ENCODE results near the gene SLC25A6. TPM values are rescaled to one million over a fixed set of nuclear protein-coding genes. Genes with fewer than 3 reads are reported as not detected.

SLC25A6 gene
- total RNA-seq, 1 donor from 2014 or later: 348 TPM

DNA sequence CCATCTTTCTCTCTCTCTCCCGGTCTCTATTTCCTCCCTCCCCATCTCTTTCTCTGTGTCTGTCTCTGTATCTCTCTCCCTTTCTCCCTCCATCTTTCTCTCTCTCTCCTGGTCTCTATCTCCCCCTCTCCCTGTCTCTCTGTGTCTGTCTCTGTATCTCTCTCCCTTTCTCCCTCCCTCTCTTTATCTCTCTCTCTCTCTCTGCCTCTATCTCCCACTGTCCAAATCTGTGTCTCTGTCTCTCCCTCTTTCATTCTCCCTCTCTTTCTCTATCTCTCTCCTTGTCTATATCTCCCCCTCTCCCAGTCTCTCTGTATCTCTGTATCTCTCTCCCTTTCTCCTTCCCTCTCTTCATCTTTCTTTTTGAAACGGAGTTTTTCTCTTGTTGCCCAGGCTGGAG is 31.7 kb downstream of the SLC25A6 start:
- H3K4me3 ChIP-seq (ENCODE audit: low read depth, low read length): no peak overlapping the region
- DNase-seq (ENCODE audit: low read depth): no peak
- TF ChIP-seq, protein P1, sequence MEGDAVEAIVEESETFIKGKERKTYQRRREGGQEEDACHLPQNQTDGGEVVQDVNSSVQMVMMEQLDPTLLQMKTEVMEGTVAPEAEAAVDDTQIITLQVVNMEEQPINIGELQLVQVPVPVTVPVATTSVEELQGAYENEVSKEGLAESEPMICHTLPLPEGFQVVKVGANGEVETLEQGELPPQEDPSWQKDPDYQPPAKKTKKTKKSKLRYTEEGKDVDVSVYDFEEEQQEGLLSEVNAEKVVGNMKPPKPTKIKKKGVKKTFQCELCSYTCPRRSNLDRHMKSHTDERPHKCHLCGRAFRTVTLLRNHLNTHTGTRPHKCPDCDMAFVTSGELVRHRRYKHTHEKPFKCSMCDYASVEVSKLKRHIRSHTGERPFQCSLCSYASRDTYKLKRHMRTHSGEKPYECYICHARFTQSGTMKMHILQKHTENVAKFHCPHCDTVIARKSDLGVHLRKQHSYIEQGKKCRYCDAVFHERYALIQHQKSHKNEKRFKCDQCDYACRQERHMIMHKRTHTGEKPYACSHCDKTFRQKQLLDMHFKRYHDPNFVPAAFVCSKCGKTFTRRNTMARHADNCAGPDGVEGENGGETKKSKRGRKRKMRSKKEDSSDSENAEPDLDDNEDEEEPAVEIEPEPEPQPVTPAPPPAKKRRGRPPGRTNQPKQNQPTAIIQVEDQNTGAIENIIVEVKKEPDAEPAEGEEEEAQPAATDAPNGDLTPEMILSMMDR (conservative IDR thresholded peaks at IDR 0.05; ENCODE audit: low read depth, low read length): no peak

DNA sequence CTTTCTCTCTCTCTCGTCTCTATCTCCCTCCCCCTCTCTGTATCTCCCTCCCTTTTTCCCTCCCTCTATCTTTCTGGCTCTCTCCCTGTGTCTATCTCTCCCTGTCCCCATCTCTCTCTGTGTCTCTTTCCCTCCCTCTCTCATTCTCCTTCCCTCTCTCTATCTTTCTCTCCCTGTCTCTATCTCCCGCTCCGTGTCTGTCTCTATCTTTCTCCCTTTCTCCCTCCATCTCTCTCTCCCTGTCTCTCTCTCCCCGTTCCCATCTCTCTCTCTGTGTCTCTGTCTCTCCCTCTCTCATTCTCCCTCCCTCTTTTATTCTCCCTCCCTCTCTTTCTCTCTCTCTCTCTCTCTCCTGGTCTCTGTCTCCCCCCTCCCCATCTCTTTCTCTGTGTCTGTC is 32.4 kb downstream of the SLC25A6 start:
- TF ChIP-seq, protein P1 (conservative IDR thresholded peaks at IDR 0.05; ENCODE audit: low read depth, low read length): no peak
- DNase-seq (ENCODE audit: low read depth): no peak
- H3K4me3 ChIP-seq (ENCODE audit: low read depth, low read length): no peak overlapping the region

DNA sequence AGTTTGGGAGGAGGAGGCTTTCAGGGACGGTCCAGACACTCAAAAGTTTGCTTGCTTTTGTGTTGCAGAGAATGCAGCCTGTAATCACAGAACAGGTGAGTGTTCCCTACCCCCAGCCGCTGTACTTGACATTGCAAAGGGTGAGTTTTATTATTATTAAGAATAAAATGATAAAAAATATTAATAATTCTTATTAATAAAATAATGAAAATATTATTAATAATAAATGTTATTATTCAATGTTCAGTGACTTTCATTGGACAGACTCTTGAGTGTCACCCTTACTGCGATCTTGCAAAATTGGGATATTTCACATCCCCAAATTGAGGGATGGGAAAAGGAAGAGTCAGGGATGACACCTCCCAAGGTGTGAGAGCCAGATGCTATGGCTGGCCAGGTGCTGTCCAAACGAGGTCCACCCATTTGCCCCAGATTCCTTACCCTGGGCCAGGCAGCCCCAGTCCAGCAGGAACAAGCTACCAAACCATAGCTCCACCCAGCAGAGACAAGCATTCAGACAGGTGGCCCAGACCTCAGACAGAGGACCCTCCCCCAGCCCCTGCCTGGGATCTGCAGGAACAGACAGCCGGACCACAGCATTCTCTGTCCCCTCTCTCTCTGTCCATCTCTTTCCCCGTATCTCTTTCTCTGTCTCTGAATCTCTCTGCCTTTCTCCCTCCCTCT is 33.0 kb downstream of the SLC25A6 start:
- TF ChIP-seq, protein P1 (conservative IDR thresholded peaks at IDR 0.05; ENCODE audit: low read depth, low read length): no peak
- H3K4me3 ChIP-seq (ENCODE audit: low read depth, low read length): no peak overlapping the region
- DNase-seq (ENCODE audit: low read depth): no peak

DNA sequence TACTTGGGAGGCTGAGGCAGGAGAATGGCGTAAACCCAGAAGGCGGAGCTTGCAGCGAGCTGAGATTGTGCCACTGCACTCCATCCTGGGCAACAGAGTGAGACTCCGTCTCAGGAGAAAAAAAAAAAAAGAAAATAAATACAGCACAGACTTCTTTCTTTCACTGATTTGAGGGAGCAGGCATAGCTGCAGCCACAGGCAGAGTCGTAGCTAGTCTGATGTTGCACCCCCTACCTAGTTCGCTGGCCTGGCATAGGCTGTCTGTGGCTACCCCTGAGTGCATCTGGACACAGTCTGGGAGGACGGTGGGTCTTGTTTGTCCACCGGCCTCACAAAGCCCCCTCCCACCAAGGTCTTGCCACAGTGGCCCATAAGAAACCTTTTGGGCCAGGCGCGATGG is 33.9 kb downstream of the SLC25A6 start:
- TF ChIP-seq, protein P1 (conservative IDR thresholded peaks at IDR 0.05; ENCODE audit: low read depth, low read length): no peak
- H3K4me3 ChIP-seq (ENCODE audit: low read depth, low read length): no peak overlapping the region
- no peak for DNase-seq (ENCODE audit: low read depth)

DNA sequence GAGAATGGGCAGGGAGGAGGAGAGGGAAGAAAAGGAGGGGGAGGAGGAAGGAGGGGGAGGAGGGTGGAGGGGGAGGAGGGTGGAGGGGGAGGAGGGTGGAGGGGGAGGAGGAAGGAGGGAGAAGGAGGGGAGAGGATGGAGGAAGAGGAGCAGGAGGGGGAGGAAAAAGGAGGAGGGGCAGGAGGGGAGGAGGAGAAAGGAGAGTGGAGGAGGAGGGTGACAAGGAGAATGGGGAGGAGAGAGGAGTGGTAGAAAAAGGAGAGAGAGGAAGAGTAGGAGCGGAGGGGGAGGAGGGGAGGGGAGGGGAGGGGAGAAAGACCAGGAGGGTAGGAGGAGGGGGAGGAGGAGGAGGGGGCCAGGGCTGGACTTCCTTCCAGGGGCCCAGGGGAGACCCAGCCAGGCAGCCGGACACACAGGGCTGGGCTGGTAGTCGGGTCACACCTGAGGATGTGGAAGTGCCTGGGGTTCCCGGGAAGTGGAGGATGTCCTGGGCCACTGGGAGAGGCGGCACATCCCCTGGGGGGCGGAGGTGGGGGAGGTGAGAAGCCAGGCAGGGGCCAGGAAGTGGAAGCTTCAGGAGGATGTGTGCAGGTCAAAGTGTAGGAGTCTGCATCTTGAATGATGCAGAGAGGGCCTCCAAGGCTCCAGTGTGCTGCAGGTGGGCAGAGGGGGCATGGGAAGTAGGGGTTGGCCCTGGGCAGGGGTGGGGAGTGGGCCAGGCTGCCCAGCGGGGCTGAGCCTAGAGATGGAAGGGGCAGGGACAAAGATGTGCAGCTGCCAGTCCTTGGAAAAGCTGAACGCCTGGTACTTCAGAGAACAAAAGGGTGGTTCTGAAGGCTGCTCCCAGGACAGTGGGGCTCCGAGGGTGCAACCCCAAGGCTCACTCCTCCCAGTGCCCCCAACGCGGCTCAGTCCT is 36.5 kb downstream of the SLC25A6 start:
- TF ChIP-seq, protein P1 (conservative IDR thresholded peaks at IDR 0.05; ENCODE audit: low read depth, low read length): no peak
- no peak for DNase-seq (ENCODE audit: low read depth)
- no peak overlapping the region for H3K4me3 ChIP-seq (ENCODE audit: low read depth, low read length)

DNA sequence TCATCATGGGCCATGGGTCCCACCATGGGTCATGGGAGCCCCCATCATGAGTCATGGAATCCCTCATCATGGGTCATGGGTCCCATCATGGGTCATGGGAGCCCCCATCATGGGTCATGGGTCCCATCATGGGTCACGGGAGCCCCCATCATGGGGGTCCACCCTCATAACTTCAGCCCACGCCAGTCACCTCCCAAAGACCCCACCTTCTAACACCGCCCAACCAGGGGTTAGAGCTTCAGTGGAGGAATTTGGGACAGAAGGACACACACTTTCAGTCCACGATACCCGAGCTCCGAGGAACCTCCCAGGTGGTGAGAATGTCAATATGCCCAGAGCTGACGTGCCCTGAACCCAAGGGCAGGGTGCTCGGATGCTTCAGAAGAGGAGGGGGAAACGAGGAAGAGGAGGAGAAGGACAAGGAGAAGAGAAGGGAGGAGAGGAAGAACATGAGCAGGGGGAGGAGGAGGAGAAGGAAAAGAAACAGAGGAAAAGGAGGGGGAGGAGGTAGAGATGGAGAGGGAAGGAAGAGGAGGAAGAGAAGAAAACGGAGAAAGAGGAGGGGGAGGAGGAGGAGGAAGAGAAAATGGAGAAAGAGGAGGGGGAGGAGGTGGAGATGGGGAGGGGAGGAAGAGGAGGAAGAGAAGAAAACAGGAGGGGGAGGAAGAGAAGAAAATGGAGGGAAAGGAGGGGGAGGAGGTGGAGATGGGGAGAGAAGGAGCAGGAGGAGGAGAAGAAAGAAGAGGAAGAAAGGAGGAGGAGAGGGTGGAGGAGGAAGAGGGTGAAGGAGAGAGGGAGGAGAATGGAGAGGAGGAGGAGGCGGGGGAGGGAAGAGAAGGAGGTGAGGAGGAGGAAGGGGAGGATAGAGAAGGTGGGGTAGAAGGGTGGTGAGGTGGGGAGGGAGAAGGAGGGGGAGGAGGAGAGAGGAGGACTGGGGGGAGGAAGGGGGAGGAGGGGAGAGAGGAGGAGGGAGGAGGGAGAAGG is 37.6 kb downstream of the SLC25A6 start:
- no peak overlapping the region for H3K4me3 ChIP-seq (ENCODE audit: low read depth, low read length)
- TF ChIP-seq, protein P1 (conservative IDR thresholded peaks at IDR 0.05; ENCODE audit: low read depth, low read length): no peak
- no peak for DNase-seq (ENCODE audit: low read depth)

Measured in epithelial cell of proximal tubule (primary cell).